ENCODE results near the gene ANK3.
A peak's percentile ranks its signal among the peaks of the same experiment; 100 is the strongest.

The ANK3 gene

DNA sequence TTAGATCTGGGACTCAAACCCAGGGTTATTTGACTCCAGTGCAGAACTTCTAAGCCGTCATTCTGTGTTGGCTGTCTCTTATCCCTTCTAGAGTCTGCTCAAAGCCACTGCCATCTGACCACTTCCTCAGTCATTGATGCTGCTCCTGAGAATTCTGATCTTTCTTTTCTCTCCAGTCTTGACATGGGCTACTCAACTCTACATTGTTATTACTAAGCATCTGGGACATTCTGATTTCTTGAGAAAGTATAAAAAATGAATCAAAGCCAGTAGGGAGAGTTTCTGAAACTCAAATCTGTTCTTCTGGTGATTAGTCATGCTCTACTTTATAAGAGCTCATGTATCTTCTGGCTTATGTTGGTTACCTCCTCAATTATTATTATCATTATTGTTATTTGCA, 48.7 kb downstream of the ANK3 start:
- TF ChIP-seq MAX (IDR thresholded peaks at IDR 0.05; ENCODE audit: low read depth, low read length) (no peak), POLR2A (IDR thresholded peaks at IDR 0.05; ENCODE audit: extremely low read depth, insufficient read length) (no peak), CTCF (IDR thresholded peaks at IDR 0.05; ENCODE audit: low read depth, low read length) (no peak), MYC (IDR thresholded peaks at IDR 0.05; ENCODE audit: low read depth, low read length) (no peak)
- H3K4me3 ChIP-seq (ENCODE audit: low read depth, low read length), result no peak overlapping the region
- no peak for DNase-seq (ENCODE audit: low read depth)

DNA sequence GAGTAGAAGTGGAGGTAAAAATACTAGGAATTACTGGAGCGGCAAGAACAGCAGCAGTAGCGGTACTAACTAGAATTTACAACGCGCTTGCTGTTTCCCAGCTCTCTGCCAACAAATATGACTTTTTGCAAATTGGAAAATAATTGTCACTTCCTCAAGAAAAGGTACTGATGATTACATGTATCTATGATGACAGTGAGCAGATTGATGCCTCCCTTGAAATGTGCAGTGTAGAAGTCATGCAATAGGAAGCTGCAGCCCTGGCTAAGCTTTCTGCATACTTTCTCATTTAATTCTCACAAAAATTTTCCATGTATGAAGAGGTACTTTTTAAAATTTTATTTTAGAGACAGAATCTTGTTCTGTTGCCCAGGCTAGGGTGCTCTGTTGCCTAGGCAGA, 49.9 kb downstream of the ANK3 start:
- no peak overlapping the region for H3K4me3 ChIP-seq (ENCODE audit: low read depth, low read length)
- no peak for TF ChIP-seq POLR2A (IDR thresholded peaks at IDR 0.05; ENCODE audit: extremely low read depth, insufficient read length)
- no peak for TF ChIP-seq MYC (IDR thresholded peaks at IDR 0.05; ENCODE audit: low read depth, low read length)
- no peak for TF ChIP-seq MAX (IDR thresholded peaks at IDR 0.05; ENCODE audit: low read depth, low read length)
- no peak for TF ChIP-seq CTCF (IDR thresholded peaks at IDR 0.05; ENCODE audit: low read depth, low read length)
- no peak for DNase-seq (ENCODE audit: low read depth)

DNA sequence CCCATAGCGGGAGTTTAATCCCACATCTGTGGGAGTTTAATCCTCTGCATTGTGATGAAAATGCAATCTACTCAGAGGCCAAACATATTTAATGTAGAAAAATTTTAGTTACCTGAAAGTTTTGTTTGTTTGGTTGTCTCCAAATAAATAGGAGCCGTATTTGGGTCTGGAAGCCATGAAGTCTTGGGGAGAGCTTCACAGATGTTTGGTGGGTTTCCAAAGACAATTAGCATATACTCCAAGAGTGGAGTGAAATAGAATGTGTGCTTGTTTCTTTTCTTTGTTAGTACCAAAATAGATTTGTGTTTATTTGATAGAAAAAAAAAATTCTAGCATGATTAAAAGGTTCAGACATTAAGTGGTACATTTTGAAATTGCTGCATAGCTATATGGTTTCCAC, 50.9 kb downstream of the ANK3 start:
- TF ChIP-seq CTCF (IDR thresholded peaks at IDR 0.05; ENCODE audit: low read depth, low read length), result no peak
- TF ChIP-seq POLR2A (IDR thresholded peaks at IDR 0.05; ENCODE audit: extremely low read depth, insufficient read length), result no peak
- no peak for TF ChIP-seq MYC (IDR thresholded peaks at IDR 0.05; ENCODE audit: low read depth, low read length)
- no peak for TF ChIP-seq MAX (IDR thresholded peaks at IDR 0.05; ENCODE audit: low read depth, low read length)
- H3K4me3 ChIP-seq (ENCODE audit: low read depth, low read length), result no peak overlapping the region
- no peak for DNase-seq (ENCODE audit: low read depth)

GRCh38 chr10:60338002-60338564, 51.6 kb downstream of the ANK3 start:
- no peak for DNase-seq (ENCODE audit: low read depth)
- no peak for TF ChIP-seq MAX (IDR thresholded peaks at IDR 0.05; ENCODE audit: low read depth, low read length)
- no peak overlapping the region for H3K4me3 ChIP-seq (ENCODE audit: low read depth, low read length)

GRCh38 chr10:60336901-60337630, 52.6 kb downstream of the ANK3 start:
- TF ChIP-seq CTCF (IDR thresholded peaks at IDR 0.05; ENCODE audit: low read depth, low read length) (no peak), MYC (IDR thresholded peaks at IDR 0.05; ENCODE audit: low read depth, low read length) (no peak), POLR2A (IDR thresholded peaks at IDR 0.05; ENCODE audit: extremely low read depth, insufficient read length) (no peak), MAX (IDR thresholded peaks at IDR 0.05; ENCODE audit: low read depth, low read length) (no peak)

GRCh38 chr10:60335708-60336107, 54.0 kb downstream of the ANK3 start:
- H3K4me3 ChIP-seq (ENCODE audit: low read depth, low read length), result no peak overlapping the region
- peak; percentile 29 for TF ChIP-seq CTCF (IDR thresholded peaks at IDR 0.05; ENCODE audit: low read depth, low read length)
- no peak for TF ChIP-seq MAX (IDR thresholded peaks at IDR 0.05; ENCODE audit: low read depth, low read length)
- peak; percentile 8 for DNase-seq (ENCODE audit: low read depth)

More at GRCh38 chr10:60336901-60337630, 52.6 kb downstream of the ANK3 start:
- H3K4me3 ChIP-seq (ENCODE audit: low read depth, low read length), result no peak overlapping the region
- no peak for DNase-seq (ENCODE audit: low read depth)
